ENCODE results near the gene TADA2A. TPM values are rescaled to one million over a fixed set of nuclear protein-coding genes. Genes with fewer than 3 reads are reported as not detected.

The TADA2A gene
- total RNA-seq, 2 experiments from 2014 or later: 6.7 to 8.0 TPM

DNA sequence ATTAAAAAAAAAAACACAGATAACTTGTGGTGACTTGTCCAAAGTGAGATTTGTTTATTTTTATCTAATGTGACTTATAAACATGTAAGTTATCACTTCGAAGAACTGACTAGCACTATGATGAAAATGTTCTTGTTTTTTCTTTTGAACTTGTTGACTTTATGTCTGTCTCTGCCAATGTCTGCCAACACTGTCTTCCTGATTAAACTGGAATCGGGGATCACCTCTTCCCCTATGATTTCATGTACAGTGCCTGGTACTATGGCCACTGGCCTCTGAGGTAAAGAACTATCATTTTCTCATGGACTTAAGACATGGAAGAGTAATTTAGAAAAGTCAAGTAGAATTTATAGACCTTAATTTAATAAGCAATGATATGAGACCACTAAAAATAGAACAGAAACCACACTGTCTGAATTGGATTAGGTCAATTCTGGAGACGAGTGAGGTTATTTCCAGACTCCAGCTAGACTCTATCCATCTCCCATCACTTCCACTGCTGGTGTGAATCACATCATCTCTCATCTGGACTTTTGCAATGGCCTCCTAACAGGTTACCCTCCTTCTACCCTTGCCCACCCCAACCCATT lies 22.0 kb upstream of the TADA2A start:
- TF ChIP-seq, protein P1, sequence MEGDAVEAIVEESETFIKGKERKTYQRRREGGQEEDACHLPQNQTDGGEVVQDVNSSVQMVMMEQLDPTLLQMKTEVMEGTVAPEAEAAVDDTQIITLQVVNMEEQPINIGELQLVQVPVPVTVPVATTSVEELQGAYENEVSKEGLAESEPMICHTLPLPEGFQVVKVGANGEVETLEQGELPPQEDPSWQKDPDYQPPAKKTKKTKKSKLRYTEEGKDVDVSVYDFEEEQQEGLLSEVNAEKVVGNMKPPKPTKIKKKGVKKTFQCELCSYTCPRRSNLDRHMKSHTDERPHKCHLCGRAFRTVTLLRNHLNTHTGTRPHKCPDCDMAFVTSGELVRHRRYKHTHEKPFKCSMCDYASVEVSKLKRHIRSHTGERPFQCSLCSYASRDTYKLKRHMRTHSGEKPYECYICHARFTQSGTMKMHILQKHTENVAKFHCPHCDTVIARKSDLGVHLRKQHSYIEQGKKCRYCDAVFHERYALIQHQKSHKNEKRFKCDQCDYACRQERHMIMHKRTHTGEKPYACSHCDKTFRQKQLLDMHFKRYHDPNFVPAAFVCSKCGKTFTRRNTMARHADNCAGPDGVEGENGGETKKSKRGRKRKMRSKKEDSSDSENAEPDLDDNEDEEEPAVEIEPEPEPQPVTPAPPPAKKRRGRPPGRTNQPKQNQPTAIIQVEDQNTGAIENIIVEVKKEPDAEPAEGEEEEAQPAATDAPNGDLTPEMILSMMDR (IDR thresholded peaks at IDR 0.05): no peak
- Histone ChIP-seq H3K4me1 (ENCODE audit: insufficient read depth, low read length) (no peaks in the 10 kb centered on the region), H3K4me3 (ENCODE audit: low read length) (no peak overlapping the region), H3K9me3 (ENCODE audit: control insufficient read depth in 1 of 2, insufficient read depth in 1 of 2, low read length in 2 of 2) (no peaks in the 10 kb centered on the region), H3K27me3 (ENCODE audit: control insufficient read depth in 1 of 2, insufficient read depth in 2 of 2, low read length in 2 of 2) (no peaks in the 10 kb centered on the region), H3K36me3 (ENCODE audit: insufficient read depth, low read length) (no peaks in the 10 kb centered on the region), H3K27ac (ENCODE audit: low read depth in 1 of 2, low read length in 2 of 2) (no peak overlapping the region)
- H3K4me1 Mint-ChIP-seq (ENCODE audit: low read depth): no peaks in the 10 kb centered on the region
- ChIA-PET POLR2A (no interaction called here), CTCF (interaction anchor here (2.6 kb wide), 1 partner anchor 11 kb away, joined by 7 read pairs; no protein-coding TSS in a partner anchor)
- no peak overlapping the region for H3K27ac Mint-ChIP-seq
- H3K9me3 Mint-ChIP-seq: no peaks in the 10 kb centered on the region
- intact Hi-C loops (cut with DNase I, micrococcal nuclease): no loop called here
- no peaks in the 10 kb centered on the region for H3K36me3 Mint-ChIP-seq (ENCODE audit: low read depth)
- no peak for DNase-seq
- no peaks in the 10 kb centered on the region for H3K27me3 Mint-ChIP-seq
- no peak overlapping the region for H3K4me3 Mint-ChIP-seq
- no peak for ATAC-seq (ENCODE audit: poor library complexity)

DNA sequence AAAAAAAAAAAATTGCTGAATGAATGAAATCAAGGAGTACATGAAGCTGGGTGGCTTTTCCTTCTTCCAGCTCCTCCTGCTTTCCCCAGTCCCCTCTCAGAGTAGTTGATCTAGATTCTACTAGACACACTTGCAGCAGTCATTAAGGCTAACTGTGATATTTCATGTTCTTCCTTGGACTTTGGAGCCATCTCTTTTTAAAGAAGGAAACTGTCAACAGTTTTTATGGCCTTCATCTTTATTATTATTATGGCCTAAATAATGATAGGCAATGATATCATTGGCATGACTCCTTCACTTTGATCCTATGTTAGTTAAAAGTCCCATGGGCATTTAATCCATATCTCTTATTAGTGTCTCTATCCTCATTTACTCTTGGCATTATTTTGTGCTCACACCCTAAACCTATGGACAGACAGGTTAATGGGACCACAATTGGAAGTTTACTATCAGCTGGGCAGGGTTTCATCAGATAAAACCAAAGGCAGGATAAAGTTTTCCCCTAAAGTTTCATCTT lies 21.2 kb upstream of the TADA2A start:
- Mint-ChIP-seq H3K4me1 (ENCODE audit: low read depth) (no peaks in the 10 kb centered on the region), H3K27ac (no peak overlapping the region), H3K4me3 (no peak overlapping the region), H3K27me3 (no peaks in the 10 kb centered on the region), H3K36me3 (ENCODE audit: low read depth) (no peaks in the 10 kb centered on the region), H3K9me3 (no peaks in the 10 kb centered on the region)
- DNase-seq: no peak
- no peak for ATAC-seq (ENCODE audit: poor library complexity)
- Histone ChIP-seq H3K36me3 (ENCODE audit: insufficient read depth, low read length) (no peaks in the 10 kb centered on the region), H3K27me3 (ENCODE audit: control insufficient read depth in 1 of 2, insufficient read depth in 2 of 2, low read length in 2 of 2) (no peaks in the 10 kb centered on the region), H3K4me3 (ENCODE audit: low read length) (no peak overlapping the region), H3K27ac (ENCODE audit: low read depth in 1 of 2, low read length in 2 of 2) (no peak overlapping the region), H3K9me3 (ENCODE audit: control insufficient read depth in 1 of 2, insufficient read depth in 1 of 2, low read length in 2 of 2) (no peaks in the 10 kb centered on the region), H3K4me1 (ENCODE audit: insufficient read depth, low read length) (no peaks in the 10 kb centered on the region)
- TF ChIP-seq, protein P1 (IDR thresholded peaks at IDR 0.05): no peak
- ChIA-PET POLR2A (no interaction called here), CTCF (interaction anchor here (0.7 to 2.6 kb wide), 2 partner anchors 12 kb away, joined by 3 to 7 read pairs; no protein-coding TSS in a partner anchor)
- intact Hi-C loops (cut with DNase I, micrococcal nuclease): no loop called here

DNA sequence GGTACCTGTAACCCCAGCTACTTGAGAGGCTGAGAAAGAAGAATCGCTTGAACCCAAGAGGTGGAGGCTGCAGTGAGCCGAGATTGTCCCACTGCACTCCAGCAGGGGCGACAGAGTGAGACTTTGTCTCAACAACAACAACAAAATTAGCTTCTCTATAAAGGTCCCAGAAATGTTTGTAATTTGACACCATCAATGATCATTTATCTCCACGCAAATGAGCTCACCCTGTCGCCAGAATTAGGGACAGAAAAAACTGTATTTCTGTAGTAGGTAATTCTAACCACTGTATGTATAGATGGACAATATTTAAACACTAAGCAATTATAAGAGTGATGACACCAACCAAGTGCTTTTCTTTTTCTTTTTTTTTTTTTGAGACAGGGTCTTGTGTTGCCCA lies 20.2 kb upstream of the TADA2A start:
- Mint-ChIP-seq H3K36me3 (ENCODE audit: low read depth) (no peaks in the 10 kb centered on the region), H3K27me3 (no peaks in the 10 kb centered on the region), H3K4me3 (no peak overlapping the region), H3K4me1 (ENCODE audit: low read depth) (peaks cover 3% of the 10 kb centered on the region), H3K9me3 (no peaks in the 10 kb centered on the region), H3K27ac (no peak overlapping the region)
- Histone ChIP-seq H3K27ac (ENCODE audit: low read depth in 1 of 2, low read length in 2 of 2) (no peak overlapping the region), H3K27me3 (ENCODE audit: control insufficient read depth in 1 of 2, insufficient read depth in 2 of 2, low read length in 2 of 2) (no peaks in the 10 kb centered on the region), H3K36me3 (ENCODE audit: insufficient read depth, low read length) (no peaks in the 10 kb centered on the region), H3K4me3 (ENCODE audit: low read length) (no peak overlapping the region), H3K9me3 (ENCODE audit: control insufficient read depth in 1 of 2, insufficient read depth in 1 of 2, low read length in 2 of 2) (no peaks in the 10 kb centered on the region), H3K4me1 (ENCODE audit: insufficient read depth, low read length) (no peaks in the 10 kb centered on the region)
- ChIA-PET CTCF (interaction anchor here (2.6 kb wide), 1 partner anchor 13 kb away, joined by 7 read pairs; no protein-coding TSS in a partner anchor), POLR2A (no interaction called here)
- no peak for ATAC-seq (ENCODE audit: poor library complexity)
- TF ChIP-seq, protein P1 (IDR thresholded peaks at IDR 0.05): no peak
- intact Hi-C loops (cut with DNase I, micrococcal nuclease): no loop called here
- no peak for DNase-seq
